Fibroblast of peridontal ligament (primary cell): ENCODE data around the gene METTL2A.
"Not testable (repeated sequence)": the region's sequence is repeated elsewhere in the genome, so short reads cannot be mapped to it uniquely, and the experiment has no call there.

ENCODE experiments used
- DNase-seq: peaks from one replicate; pipeline ENCODE4 v3.0.0-alpha.2; 2010; ENCODE audit errors: extremely low read depth

Gene METTL2A

GRCh38 chr17:62423647-62424461 lies at the start of gene METTL2A:
TSS of gene METTL2A (plus strand) at chr17:62423897. CDS start at chr17:62423903, 6 bp downstream.
- DNase-seq, result peak; percentile 74

GRCh38 chr17:62380253-62380652 lies 43.4 kb upstream of the METTL2A start, which contains the start of gene EFCAB3:
TSS of gene EFCAB3 (plus strand) at chr17:62380553. CDS start at chr17:62382980, 2,427 bp downstream.
- no peak for DNase-seq

GRCh38 chr17:62381561-62381960 lies 42.1 kb upstream of the METTL2A start:
- no peak for DNase-seq

- no peak for DNase-seq
These were observed 34.8 kb upstream of the METTL2A start for GRCh38 chr17:62388856-62389255.

- DNase-seq, result no peak
These were observed 30.8 kb upstream of the METTL2A start for GRCh38 chr17:62392908-62393307.

- DNase-seq, result no peak
These were observed 24.8 kb upstream of the METTL2A start for GRCh38 chr17:62398891-62399290.

GRCh38 chr17:62405451-62405850 lies 18.2 kb upstream of the METTL2A start:
- DNase-seq, result no peak

GRCh38 chr17:62413090-62413489 lies 10.6 kb upstream of the METTL2A start:
- DNase-seq, result not testable (repeated sequence)

- not testable (repeated sequence) for DNase-seq
These were observed 2.5 kb downstream of the METTL2A start for GRCh38 chr17:62426214-62426613.

- not testable (repeated sequence) for DNase-seq
These were observed 11.6 kb downstream of the METTL2A start for GRCh38 chr17:62435251-62435650.

- not testable (repeated sequence) for DNase-seq
These were observed 17.5 kb downstream of the METTL2A start for GRCh38 chr17:62441181-62441580.

GRCh38 chr17:62444063-62444462 lies 20.4 kb downstream of the METTL2A start:
- DNase-seq, result no peak

GRCh38 chr17:62445791-62446190 lies 22.1 kb downstream of the METTL2A start:
- not testable (repeated sequence) for DNase-seq

- DNase-seq, result not testable (repeated sequence)
These were observed 28.5 kb downstream of the METTL2A start for GRCh38 chr17:62452195-62452594.

GRCh38 chr17:62453041-62453440 lies 29.3 kb downstream of the METTL2A start:
- not testable (repeated sequence) for DNase-seq

GRCh38 chr17:62453656-62454055 lies 30.0 kb downstream of the METTL2A start:
- DNase-seq, result not testable (repeated sequence)

GRCh38 chr17:62454111-62454510 lies 30.4 kb downstream of the METTL2A start:
- not testable (repeated sequence) for DNase-seq

- DNase-seq, result no peak
These were observed 32.3 kb downstream of the METTL2A start for GRCh38 chr17:62456016-62456415.

GRCh38 chr17:62458483-62458882 lies 34.8 kb downstream of the METTL2A start:
- not testable (repeated sequence) for DNase-seq

- not testable (repeated sequence) for DNase-seq
These were observed 40.7 kb downstream of the METTL2A start for GRCh38 chr17:62464422-62464821.

- not testable (repeated sequence) for DNase-seq
These were observed 41.6 kb downstream of the METTL2A start for GRCh38 chr17:62465271-62465670.

- peak; percentile 58 for DNase-seq
These were observed 47.1 kb downstream of the METTL2A start for GRCh38 chr17:62470666-62471379.
